Amygdala (tissue), 56 donors: ENCODE measurements around the gene MBP.

ENCODE experiments used
- DNase-seq, 56 donors: peaks; one replicate each; lab custom pipeline; 2025; lab: John Stamatoyannopoulos, UW

The MBP gene

GRCh38 chr18:77055429-77056300 lies 76.9 kb downstream of the MBP start:
- DNase-seq, result no peak

GRCh38 chr18:77054606-77055428 lies 77.8 kb downstream of the MBP start:
- DNase-seq, result peak in 55 of 56 donors; percentile 17 to 93 (median 79)

- DNase-seq, result no peak
Observed at GRCh38 chr18:77054288-77054605, 78.3 kb downstream of the MBP start.

- no peak for DNase-seq
Observed at GRCh38 chr18:77053616-77054287, 78.8 kb downstream of the MBP start.

GRCh38 chr18:77052983-77053309 lies 79.6 kb downstream of the MBP start:
- peak in 12 of 56 donors; percentile 34 to 66 (median 44) for DNase-seq

- peak in 39 of 56 donors; percentile 16 to 84 (median 57) for DNase-seq
Observed at GRCh38 chr18:77052297-77052982, 80.1 kb downstream of the MBP start.

GRCh38 chr18:77051581-77052296 lies 80.8 kb downstream of the MBP start:
- no peak for DNase-seq

DNA sequence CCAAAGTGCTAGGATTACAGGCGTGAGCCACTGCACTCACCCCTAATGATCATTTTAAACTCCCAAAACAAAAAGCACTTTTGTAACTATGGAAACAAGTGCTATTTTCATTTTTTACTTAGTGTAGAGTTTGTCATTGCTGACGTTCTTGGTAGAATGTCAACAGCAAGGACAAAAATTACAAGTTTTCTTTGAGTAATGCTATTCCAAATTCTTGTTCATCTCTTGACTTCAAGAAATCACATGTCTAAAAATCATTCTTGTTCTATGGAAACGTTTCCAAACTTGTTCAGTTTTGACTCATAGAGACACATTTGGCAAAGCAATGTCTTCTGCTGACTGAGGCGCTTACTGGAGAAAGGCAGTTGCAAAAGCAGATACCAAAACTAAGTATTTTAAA lies 82.6 kb downstream of the MBP start:
- peak in 1 of 56 donors; percentile 32 for DNase-seq

- no peak for DNase-seq
Observed at GRCh38 chr18:77047803-77048419, 84.7 kb downstream of the MBP start.

GRCh38 chr18:77046994-77047393 lies 85.6 kb downstream of the MBP start:
- DNase-seq, result no peak

DNA sequence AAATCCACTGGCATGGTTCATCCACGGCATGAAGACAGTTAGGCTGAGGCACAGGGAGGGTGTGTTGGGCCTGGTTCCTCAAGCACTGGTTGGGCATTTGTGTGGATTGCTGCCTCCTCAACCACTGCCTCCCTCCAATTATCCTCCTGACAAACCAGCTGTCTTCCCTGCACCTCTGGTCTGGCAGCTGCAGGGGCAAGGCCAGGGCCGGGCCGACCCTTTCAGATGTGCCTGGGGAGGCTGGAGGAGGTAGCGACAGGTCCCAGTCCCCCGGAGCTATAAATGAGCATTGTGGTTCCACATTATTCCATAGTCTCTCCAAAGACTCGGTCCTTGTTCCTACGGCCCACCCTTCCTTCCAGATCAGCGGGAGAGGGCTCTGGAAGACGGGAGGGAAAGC lies 86.2 kb downstream of the MBP start:
- DNase-seq, result no peak

GRCh38 chr18:77045677-77046076 lies 86.9 kb downstream of the MBP start:
- no peak for DNase-seq

DNA sequence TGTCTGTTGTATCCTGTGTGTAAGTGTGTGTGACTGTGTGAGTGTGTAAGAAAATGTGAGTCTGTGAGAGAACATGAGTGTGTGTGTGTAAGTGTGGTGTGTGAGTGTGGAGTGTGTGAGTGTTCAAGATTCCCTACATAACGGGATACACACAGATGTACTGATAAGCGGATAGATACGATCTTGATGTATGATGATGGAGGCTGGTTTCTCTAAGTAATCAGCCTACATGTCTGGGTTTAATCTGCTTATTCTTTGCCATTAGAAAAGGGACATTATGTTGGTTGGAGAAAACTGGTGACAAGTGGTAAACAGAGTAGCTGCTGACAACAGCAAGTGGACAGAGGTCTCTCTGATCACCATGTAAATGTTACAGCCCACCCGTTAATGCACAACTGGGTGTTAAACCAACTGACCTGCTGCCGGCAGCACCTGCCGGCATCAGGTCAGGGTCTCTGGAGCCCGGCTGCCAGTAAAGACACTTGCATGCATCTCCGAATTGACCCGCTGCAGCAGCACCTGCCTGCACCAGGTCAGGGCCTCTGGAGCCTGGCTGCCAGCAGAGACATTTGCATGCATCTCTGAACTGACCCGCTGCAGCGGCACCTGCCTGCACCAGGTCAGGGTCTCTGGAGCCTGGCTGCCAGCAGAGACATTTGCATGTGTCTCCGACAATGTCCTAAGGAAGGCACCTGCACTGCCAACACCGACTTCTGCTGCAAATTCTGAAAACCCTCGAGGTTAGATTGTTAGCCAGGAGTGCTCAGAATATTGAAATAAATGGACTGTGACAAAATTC lies 87.5 kb downstream of the MBP start:
- no peak for DNase-seq

DNA sequence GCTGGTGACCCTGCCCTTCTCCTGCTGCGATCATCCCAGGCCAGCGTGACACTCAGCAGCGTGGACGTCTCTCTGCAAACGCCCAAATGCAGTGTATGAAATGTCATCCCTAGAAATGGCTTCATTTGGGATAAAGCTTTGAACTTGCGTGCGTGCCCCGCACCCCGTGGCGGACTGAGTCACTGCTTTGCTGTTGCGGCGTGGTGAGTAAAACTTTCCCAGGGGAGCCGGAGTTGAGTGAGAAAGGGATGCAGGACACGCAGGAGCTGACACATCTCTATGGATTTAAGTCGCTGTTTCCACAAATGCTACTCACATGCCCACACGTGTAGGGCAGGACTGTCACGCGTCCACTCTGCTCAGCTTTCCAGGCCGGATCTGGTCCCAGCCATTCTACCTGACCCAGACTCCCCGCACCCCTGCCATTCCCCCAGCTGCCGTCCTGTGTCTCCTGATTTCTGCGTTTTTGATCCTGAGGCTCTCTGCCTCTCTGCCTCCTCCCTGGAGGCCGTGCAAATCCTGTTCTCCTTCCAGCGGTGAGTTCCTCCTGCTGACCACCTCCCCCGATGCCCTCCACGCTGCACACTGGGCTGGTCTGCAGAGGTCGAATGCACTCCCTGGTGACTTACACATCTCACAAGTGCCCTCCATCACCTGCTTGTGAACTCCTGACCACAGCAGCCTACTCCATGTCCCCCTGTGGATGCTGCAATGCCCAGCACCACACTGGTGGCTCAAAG lies 88.9 kb downstream of the MBP start:
- no peak for DNase-seq

DNA sequence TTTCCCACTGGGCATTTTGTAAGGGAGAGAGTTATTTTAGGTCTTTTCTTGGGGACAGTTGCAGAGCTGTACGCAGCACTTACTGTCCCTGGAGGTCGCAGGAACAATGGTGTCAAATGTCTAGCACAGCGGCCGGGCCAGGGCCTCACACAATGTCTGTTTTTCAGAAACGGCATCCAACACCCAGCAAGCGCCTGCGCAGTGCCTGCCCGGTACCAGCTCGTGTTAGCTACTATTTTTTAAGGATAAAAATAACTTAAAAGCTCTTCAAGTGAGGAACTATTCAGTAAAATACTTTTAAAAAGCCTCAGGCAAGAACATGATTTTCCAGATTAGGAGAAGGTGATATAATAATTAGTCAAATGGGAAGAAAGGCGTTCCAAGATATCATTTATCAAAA lies 90.0 kb downstream of the MBP start:
- DNase-seq, result peak in 49 of 56 donors; percentile 24 to 89 (median 71)

DNA sequence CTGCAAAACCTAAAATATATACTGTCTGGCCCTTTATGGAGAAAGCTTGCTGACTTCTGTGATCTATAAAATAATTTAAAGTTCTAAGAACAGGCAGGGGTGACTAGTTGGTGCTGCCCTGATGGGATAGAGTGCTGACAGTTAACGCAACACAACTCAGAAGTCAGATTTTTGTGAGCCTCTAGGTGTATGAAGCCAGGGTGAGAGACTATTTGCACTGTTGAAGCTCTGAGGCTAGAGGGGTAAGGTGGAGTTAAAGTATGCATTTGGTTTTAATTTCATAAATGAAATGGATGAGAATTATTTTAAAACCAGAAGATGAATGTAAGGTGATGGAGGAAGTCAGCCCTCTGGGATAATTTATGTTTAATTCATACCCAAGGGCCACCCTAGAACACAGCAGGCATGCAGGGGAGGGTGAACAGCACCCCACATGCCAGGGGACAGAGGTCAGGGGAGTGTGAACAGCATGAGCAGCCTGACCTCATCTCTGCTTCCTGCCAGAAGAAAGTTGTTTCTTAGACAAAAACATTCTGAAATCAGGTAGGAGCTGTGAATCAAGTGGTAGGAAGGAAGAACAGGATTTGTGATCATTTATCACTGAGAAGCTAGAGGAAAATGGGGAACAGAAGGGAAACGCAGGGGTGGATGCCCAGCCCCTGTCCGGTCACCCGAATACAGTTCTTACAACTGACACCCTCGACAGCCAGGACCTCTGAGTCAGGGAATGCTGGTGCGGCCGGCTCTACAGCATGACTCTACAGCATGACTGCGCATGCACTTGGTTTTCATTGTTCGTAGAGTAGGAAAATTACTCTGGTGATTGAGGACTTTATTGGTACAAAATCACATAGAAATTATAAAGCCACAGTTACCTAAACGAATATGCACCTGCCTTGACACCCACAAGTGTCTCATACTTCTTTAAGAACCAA lies 93.1 kb downstream of the MBP start:
- DNase-seq, result peak in 20 of 56 donors; percentile 26 to 80 (median 52)
